WTC11 (cell line): ENCODE data around the gene GALNT17. TPM values are rescaled to one million over a fixed set of nuclear protein-coding genes. Genes with fewer than 3 reads are reported as not detected.

Experiments used
- ATAC-seq: fragments of 200-7000 bp; cut with Tn5 transposase; 2 replicates; pipeline ENCODE4 v1.10.0; 2021; ENCODE audit warnings: mild to moderate bottlenecking, moderate library complexity
- CTCF ChIA-PET: fragments of 300-600 bp; sonication (Branson Sonifier 250); formaldehyde crosslinking; loops from one replicate; lab custom pipeline; 2021; ENCODE audit warnings: antibody characterized with exemption; lab: Charles Lee
- POLR2A ChIA-PET: fragments of 350-600 bp; sonication (Branson Sonifier 250); formaldehyde crosslinking; loops from one replicate; lab custom pipeline; 2021; ENCODE audit warnings: antibody characterized with exemption; lab: Charles Lee
- DNase-seq: peaks from one replicate; pipeline ENCODE4 v3.0.0; 2021; ENCODE audit warnings: low spot score
- H3K27ac Mint-ChIP-seq: 2 replicates; pipeline ENCODE4 v1.8.0; 2021; ENCODE audit warnings: mixed read lengths
- H3K27me3 Mint-ChIP-seq: 2 replicates; pipeline ENCODE4 v1.8.0; 2021; ENCODE audit warnings: low read depth, mild to moderate bottlenecking, moderate library complexity, mixed read lengths
- H3K36me3 Mint-ChIP-seq: 2 replicates; pipeline ENCODE4 v1.8.0; 2021; ENCODE audit warnings: mixed read lengths
- H3K4me1 Mint-ChIP-seq: 2 replicates; pipeline ENCODE4 v1.8.0; 2022; ENCODE audit warnings: mixed read lengths
- H3K4me3 Mint-ChIP-seq: 2 replicates; pipeline ENCODE4 v1.8.0; 2021; ENCODE audit warnings: mild to moderate bottlenecking, moderate library complexity, mixed read lengths
- H3K9me3 Mint-ChIP-seq: 2 replicates; pipeline ENCODE4 v1.8.0; 2021; ENCODE audit warnings: mixed read lengths
- ATF1 ChIP-seq: sonication (generic); formaldehyde crosslinking; IDR thresholded peaks from 2 replicates; pipeline ENCODE4 v1.8.1; 2023; ENCODE audit warnings: mild to moderate bottlenecking, moderate library complexity, missing genetic modification reagents
- CBFB ChIP-seq: sonication (generic); formaldehyde crosslinking; IDR thresholded peaks from 2 replicates; pipeline ENCODE4 v1.8.1; 2022; ENCODE audit warnings: mild to moderate bottlenecking, low read depth, missing genetic modification reagents
- CREM ChIP-seq: sonication (generic); formaldehyde crosslinking; IDR thresholded peaks from 2 replicates; pipeline ENCODE4 v1.8.1; 2022; ENCODE audit warnings: mild to moderate bottlenecking, missing genetic modification reagents, moderate library complexity
- EMX1 ChIP-seq: fragments of 250-450 bp; sonication (Bioruptor Pico); IDR thresholded peaks from 2 replicates; pipeline ENCODE4 v1.8.0; 2021; ENCODE audit warnings: mild to moderate bottlenecking
- FOXK1 ChIP-seq: sonication (generic); formaldehyde crosslinking; IDR thresholded peaks from 2 replicates; pipeline ENCODE4 v1.8.0; 2022; ENCODE audit warnings: mild to moderate bottlenecking, moderate library complexity, missing genetic modification reagents
- GABPB1 ChIP-seq: sonication (generic); formaldehyde crosslinking; IDR thresholded peaks from 2 replicates; pipeline ENCODE4 v1.8.1; 2023; ENCODE audit warnings: mild to moderate bottlenecking, missing genetic modification reagents
- GTF2I ChIP-seq: fragments of 250-450 bp; sonication (Bioruptor Pico); conservative IDR thresholded peaks from 2 replicates; pipeline ENCODE4 v1.4.0; 2021; ENCODE audit warnings: mild to moderate bottlenecking
- JAZF1 ChIP-seq: fragments of 250-450 bp; sonication (Bioruptor Pico); IDR thresholded peaks from 2 replicates; pipeline ENCODE4 v1.9.0; 2021; ENCODE audit warnings: moderate library complexity, mild to moderate bottlenecking, inconsistent platforms
- MAX ChIP-seq: sonication (generic); formaldehyde crosslinking; IDR thresholded peaks from 2 replicates; pipeline ENCODE4 v1.8.0; 2022; ENCODE audit warnings: mild to moderate bottlenecking, missing genetic modification reagents
- NFYB ChIP-seq: sonication (generic); formaldehyde crosslinking; conservative IDR thresholded peaks from 2 replicates; pipeline ENCODE4 v1.8.0; 2022; ENCODE audit warnings: low read depth, missing genetic modification reagents
- NR2C2 ChIP-seq: sonication (generic); formaldehyde crosslinking; IDR thresholded peaks from 2 replicates; pipeline ENCODE4 v1.8.0; 2022; ENCODE audit warnings: mild to moderate bottlenecking, missing genetic modification reagents
- PRDM15 ChIP-seq: sonication (generic); formaldehyde crosslinking; IDR thresholded peaks from 2 replicates; pipeline ENCODE4 v1.8.0; 2022; ENCODE audit warnings: missing genetic modification reagents
- TEAD4 ChIP-seq: sonication (generic); formaldehyde crosslinking; IDR thresholded peaks from 2 replicates; pipeline ENCODE4 v1.8.0; 2022; ENCODE audit warnings: mild to moderate bottlenecking, missing genetic modification reagents
- ZNF232 ChIP-seq: sonication (generic); formaldehyde crosslinking; IDR thresholded peaks from 2 replicates; pipeline ENCODE4 v1.8.0; 2022; ENCODE audit warnings: mild to moderate bottlenecking, missing genetic modification reagents
- ZNF416 ChIP-seq: fragments of 250-450 bp; sonication (Bioruptor Pico); IDR thresholded peaks from 2 replicates; pipeline ENCODE4 v1.9.0; 2021; ENCODE audit warnings: mild to moderate bottlenecking, inconsistent platforms
- ZNF423 ChIP-seq: fragments of 250-450 bp; sonication (Bioruptor Pico); IDR thresholded peaks from 2 replicates; pipeline ENCODE4 v2.1.2; 2022; ENCODE audit warnings: mild to moderate bottlenecking, moderate library complexity
- ZNF425 ChIP-seq: fragments of 250-450 bp; sonication (Bioruptor Pico); conservative IDR thresholded peaks from 2 replicates; pipeline ENCODE4 v1.9.0; 2021; ENCODE audit warnings: mild to moderate bottlenecking
- ZNF671 ChIP-seq: fragments of 250-450 bp; sonication (Bioruptor Pico); IDR thresholded peaks from 2 replicates; pipeline ENCODE4 v1.8.0; 2021; ENCODE audit warnings: mild to moderate bottlenecking
- total RNA-seq: library from RNA; stranded (reverse); gene quantifications from 3 replicates; pipeline ENCODE4 v1.2.3, GENCODE V29; 2021
- TF ChIP-seq, protein P1 (sequence below): fragments of 200-600 bp; IDR thresholded peaks from 2 replicates; pipeline ENCODE4 v1.8.0; 2022; ENCODE audit warnings: antibody characterized with exemption
- TF ChIP-seq, protein P2 (sequence below): sonication (generic); formaldehyde crosslinking; IDR thresholded peaks from 2 replicates; pipeline ENCODE4 v1.8.1; 2023; ENCODE audit warnings: mild to moderate bottlenecking, missing genetic modification reagents, moderate library complexity
- TF ChIP-seq, protein P3 (sequence below): sonication (generic); formaldehyde crosslinking; IDR thresholded peaks from 2 replicates; pipeline ENCODE4 v1.8.0; 2023; ENCODE audit warnings: mild to moderate bottlenecking, missing genetic modification reagents
- TF ChIP-seq, protein P4 (sequence below): sonication (generic); formaldehyde crosslinking; IDR thresholded peaks from 2 replicates; pipeline ENCODE4 v1.8.1; 2023; ENCODE audit warnings: mild to moderate bottlenecking, missing genetic modification reagents, moderate library complexity

Gene GALNT17
- total RNA-seq, 1 experiment from 2014 or later = 61.1 TPM

GRCh38 chr7:71705901-71706596, 574.1 kb downstream of the GALNT17 start (continued):
- TF ChIP-seq, protein P1, sequence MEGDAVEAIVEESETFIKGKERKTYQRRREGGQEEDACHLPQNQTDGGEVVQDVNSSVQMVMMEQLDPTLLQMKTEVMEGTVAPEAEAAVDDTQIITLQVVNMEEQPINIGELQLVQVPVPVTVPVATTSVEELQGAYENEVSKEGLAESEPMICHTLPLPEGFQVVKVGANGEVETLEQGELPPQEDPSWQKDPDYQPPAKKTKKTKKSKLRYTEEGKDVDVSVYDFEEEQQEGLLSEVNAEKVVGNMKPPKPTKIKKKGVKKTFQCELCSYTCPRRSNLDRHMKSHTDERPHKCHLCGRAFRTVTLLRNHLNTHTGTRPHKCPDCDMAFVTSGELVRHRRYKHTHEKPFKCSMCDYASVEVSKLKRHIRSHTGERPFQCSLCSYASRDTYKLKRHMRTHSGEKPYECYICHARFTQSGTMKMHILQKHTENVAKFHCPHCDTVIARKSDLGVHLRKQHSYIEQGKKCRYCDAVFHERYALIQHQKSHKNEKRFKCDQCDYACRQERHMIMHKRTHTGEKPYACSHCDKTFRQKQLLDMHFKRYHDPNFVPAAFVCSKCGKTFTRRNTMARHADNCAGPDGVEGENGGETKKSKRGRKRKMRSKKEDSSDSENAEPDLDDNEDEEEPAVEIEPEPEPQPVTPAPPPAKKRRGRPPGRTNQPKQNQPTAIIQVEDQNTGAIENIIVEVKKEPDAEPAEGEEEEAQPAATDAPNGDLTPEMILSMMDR = no peak
- TF ChIP-seq NR2C2 (CRISPR knock-in tag) = no peak
- no peak for TF ChIP-seq ZNF425 (CRISPR knock-in tag)
- TF ChIP-seq, protein P2, sequence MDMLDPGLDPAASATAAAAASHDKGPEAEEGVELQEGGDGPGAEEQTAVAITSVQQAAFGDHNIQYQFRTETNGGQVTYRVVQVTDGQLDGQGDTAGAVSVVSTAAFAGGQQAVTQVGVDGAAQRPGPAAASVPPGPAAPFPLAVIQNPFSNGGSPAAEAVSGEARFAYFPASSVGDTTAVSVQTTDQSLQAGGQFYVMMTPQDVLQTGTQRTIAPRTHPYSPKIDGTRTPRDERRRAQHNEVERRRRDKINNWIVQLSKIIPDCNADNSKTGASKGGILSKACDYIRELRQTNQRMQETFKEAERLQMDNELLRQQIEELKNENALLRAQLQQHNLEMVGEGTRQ (CRISPR knock-in tag) = no peak
- no peak for TF ChIP-seq ZNF423

DNA sequence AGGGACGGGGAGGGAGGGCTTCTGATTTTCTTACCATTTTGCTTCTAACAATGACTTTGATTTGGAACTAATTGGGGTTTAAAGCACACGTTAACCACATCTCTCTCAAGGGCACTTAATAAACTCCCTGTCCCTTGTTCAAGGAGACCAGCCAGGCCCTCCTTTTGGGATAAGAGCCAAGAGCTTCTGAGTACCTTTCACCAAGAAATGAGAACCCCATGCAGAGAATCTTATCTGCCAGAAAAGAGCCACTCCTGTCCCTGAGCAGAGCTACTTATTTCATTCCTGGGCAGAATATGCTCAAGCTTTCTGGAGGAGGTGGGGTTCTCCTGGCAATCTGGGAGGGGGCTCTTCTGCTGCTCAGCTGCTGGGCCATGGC, 574.6 kb downstream of the GALNT17 start:
- peaks cover 55% of the 10 kb centered on the region for H3K36me3 Mint-ChIP-seq
- DNase-seq = no peak

More for the DNA sequence above, 574.6 kb downstream of the GALNT17 start:
- POLR2A ChIA-PET = no interaction called here
- H3K4me3 Mint-ChIP-seq = no peak overlapping the region
- H3K27me3 Mint-ChIP-seq = no peaks in the 10 kb centered on the region
- TF ChIP-seq GABPB1 (CRISPR knock-in tag) = no peak
- no peak for TF ChIP-seq TEAD4 (CRISPR knock-in tag)
- no peak for TF ChIP-seq EMX1
- TF ChIP-seq ATF1 (CRISPR knock-in tag) = no peak
- TF ChIP-seq, protein P3, sequence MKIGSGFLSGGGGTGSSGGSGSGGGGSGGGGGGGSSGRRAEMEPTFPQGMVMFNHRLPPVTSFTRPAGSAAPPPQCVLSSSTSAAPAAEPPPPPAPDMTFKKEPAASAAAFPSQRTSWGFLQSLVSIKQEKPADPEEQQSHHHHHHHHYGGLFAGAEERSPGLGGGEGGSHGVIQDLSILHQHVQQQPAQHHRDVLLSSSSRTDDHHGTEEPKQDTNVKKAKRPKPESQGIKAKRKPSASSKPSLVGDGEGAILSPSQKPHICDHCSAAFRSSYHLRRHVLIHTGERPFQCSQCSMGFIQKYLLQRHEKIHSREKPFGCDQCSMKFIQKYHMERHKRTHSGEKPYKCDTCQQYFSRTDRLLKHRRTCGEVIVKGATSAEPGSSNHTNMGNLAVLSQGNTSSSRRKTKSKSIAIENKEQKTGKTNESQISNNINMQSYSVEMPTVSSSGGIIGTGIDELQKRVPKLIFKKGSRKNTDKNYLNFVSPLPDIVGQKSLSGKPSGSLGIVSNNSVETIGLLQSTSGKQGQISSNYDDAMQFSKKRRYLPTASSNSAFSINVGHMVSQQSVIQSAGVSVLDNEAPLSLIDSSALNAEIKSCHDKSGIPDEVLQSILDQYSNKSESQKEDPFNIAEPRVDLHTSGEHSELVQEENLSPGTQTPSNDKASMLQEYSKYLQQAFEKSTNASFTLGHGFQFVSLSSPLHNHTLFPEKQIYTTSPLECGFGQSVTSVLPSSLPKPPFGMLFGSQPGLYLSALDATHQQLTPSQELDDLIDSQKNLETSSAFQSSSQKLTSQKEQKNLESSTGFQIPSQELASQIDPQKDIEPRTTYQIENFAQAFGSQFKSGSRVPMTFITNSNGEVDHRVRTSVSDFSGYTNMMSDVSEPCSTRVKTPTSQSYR (CRISPR knock-in tag) = no peak
- TF ChIP-seq, protein P4, sequence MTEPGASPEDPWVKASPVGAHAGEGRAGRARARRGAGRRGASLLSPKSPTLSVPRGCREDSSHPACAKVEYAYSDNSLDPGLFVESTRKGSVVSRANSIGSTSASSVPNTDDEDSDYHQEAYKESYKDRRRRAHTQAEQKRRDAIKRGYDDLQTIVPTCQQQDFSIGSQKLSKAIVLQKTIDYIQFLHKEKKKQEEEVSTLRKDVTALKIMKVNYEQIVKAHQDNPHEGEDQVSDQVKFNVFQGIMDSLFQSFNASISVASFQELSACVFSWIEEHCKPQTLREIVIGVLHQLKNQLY (CRISPR knock-in tag) = no peak
- TF ChIP-seq PRDM15 (CRISPR knock-in tag) = no peak
- TF ChIP-seq FOXK1 (CRISPR knock-in tag) = no peak
- no peak for TF ChIP-seq GTF2I (CRISPR knock-in tag)
- TF ChIP-seq ZNF232 (CRISPR knock-in tag) = no peak
- no peak for TF ChIP-seq CREM
- no peak for TF ChIP-seq ZNF416 (CRISPR knock-in tag)
- TF ChIP-seq CBFB (CRISPR knock-in tag) = no peak
- no peak for TF ChIP-seq ZNF671 (CRISPR knock-in tag)
- no peak for TF ChIP-seq MAX (CRISPR knock-in tag)
- TF ChIP-seq JAZF1 (CRISPR knock-in tag) = no peak
- TF ChIP-seq NFYB (CRISPR knock-in tag) = no peak
- no peak overlapping the region for H3K27ac Mint-ChIP-seq
- no peak for ATAC-seq
- H3K4me1 Mint-ChIP-seq = no peaks in the 10 kb centered on the region
- peaks cover 48% of the 10 kb centered on the region for H3K9me3 Mint-ChIP-seq
- CTCF ChIA-PET = no interaction called here
